SK-N-SH (cell line): Measurements from ENCODE around the gene ZNF607. TPM values are rescaled to one million over a fixed set of nuclear protein-coding genes. Genes with fewer than 3 reads are reported as not detected.

Experiments
- CTCF ChIA-PET: fragments of 300-600, 350-600 bp; formaldehyde crosslinking; extraction: SDS; loops from one replicate; lab custom pipeline; 2021; lab: Yijun Ruan, JAX
- POLR2A ChIA-PET: fragments of 350-600 bp; sonication (Branson Sonifier 250); formaldehyde crosslinking; extraction: SDS; loops from one replicate; lab custom pipeline; 2020; ENCODE audit warnings: antibody characterized with exemption, inconsistent platforms; lab: Yijun Ruan, JAX
- DNase-seq: peaks from one replicate; pipeline ENCODE4 v3.0.0; 2012
- H2AFZ ChIP-seq: fragments of 200-600 bp; sonication (generic); 2 replicates; pipeline ENCODE4 v1.8.1; 2016; ENCODE audit warnings: antibody characterized with exemption, mild to moderate bottlenecking, low read depth
- H3F3A ChIP-seq: fragments of 200-600 bp; sonication (generic); replicated peaks from 2 replicates; pipeline ENCODE3; 2016; ENCODE audit warnings: antibody characterized with exemption, mild to moderate bottlenecking; ENCODE audit not compliant: insufficient read depth
- H3K27ac ChIP-seq, 2 experiments: fragments of 200-500 bp in 1 of 2; fragments of 200-600 bp in 1 of 2; sonication (Bioruptor generic) in 1 of 2; sonication (generic), shearing (Covaris generic) in 1 of 2; 2 replicates each; pipeline versions ENCODE4 v1.5.1 to v1.6.1; 2014 to 2016; ENCODE audit warnings: low read depth in 2 of 2, inconsistent platforms in 1 of 2, low read length in 1 of 2, mild to moderate bottlenecking in 1 of 2, mixed read lengths in 1 of 2
- H3K27me3 ChIP-seq: fragments of 200-600 bp; sonication (generic), shearing (Covaris generic); 2 replicates; pipeline ENCODE4 v1.6.1; 2016; ENCODE audit warnings: mixed run types; ENCODE audit not compliant: insufficient read depth
- H3K36me3 ChIP-seq, 2 experiments: fragments of 200-500 bp in 1 of 2; fragments of 200-600 bp in 1 of 2; sonication (Bioruptor generic) in 1 of 2; sonication (generic) in 1 of 2; replicated peaks in 1 of 2; 2 replicates each; pipeline versions ENCODE3 to v1.5.1; 2014 to 2016; ENCODE audit warnings: low read length in 1 of 2, mild to moderate bottlenecking in 1 of 2; ENCODE audit not compliant: insufficient read depth in 2 of 2, control insufficient read depth in 1 of 2
- H3K4me1 ChIP-seq, 2 experiments: fragments of 200-500 bp in 1 of 2; fragments of 200-600 bp in 1 of 2; sonication (Bioruptor generic) in 1 of 2; sonication (generic), shearing (Covaris generic) in 1 of 2; 2 replicates each; pipeline versions ENCODE4 v1.5.1 to v1.6.1; 2014 to 2016; ENCODE audit warnings: low read depth in 1 of 2, low read length in 1 of 2, mixed run types in 1 of 2; ENCODE audit not compliant: insufficient read depth in 2 of 2, control insufficient read depth in 1 of 2
- H3K4me2 ChIP-seq: fragments of 200-600 bp; sonication (generic), shearing (Covaris generic); 2 replicates; pipeline ENCODE4 v1.6.1; 2017; ENCODE audit warnings: mixed run types
- H3K4me3 ChIP-seq, 2 experiments: fragments of 200-500 bp in 1 of 2; fragments of 200-600 bp in 1 of 2; sonication (Bioruptor generic) in 1 of 2; sonication (generic), shearing (Covaris generic) in 1 of 2; 2 replicates each; pipeline versions ENCODE4 v1.5.1 to v1.8.1; 2014 to 2016; ENCODE audit warnings: low read depth in 2 of 2, inconsistent platforms in 1 of 2, low read length in 1 of 2, mild to moderate bottlenecking in 1 of 2, mixed read lengths in 1 of 2, moderate library complexity in 1 of 2
- H3K79me2 ChIP-seq: fragments of 200-600 bp; sonication (generic); 2 replicates; pipeline ENCODE4 v1.8.1; 2017; ENCODE audit warnings: mild to moderate bottlenecking; ENCODE audit not compliant: insufficient read depth
- H3K9ac ChIP-seq: fragments of 200-600 bp; sonication (generic); 2 replicates; pipeline ENCODE4 v1.6.1; 2017; ENCODE audit warnings: mixed run types
- H3K9me2 ChIP-seq: fragments of 200-600 bp; sonication (generic); 2 replicates; pipeline ENCODE4 v1.6.1; 2017; ENCODE audit warnings: mixed run types
- H3K9me3 ChIP-seq: fragments of 200-600 bp; sonication (generic); 2 replicates; pipeline ENCODE4 v1.6.1; 2017; ENCODE audit warnings: mixed run types, mild to moderate bottlenecking, moderate library complexity
- H4K20me1 ChIP-seq: fragments of 200-600 bp; sonication (generic); 2 replicates; pipeline ENCODE4 v1.6.1; 2017; ENCODE audit warnings: mild to moderate bottlenecking, mixed run types; ENCODE audit not compliant: insufficient read depth
- CHD2 ChIP-seq: fragments of 150-350 bp; IDR thresholded peaks from 2 replicates; pipeline ENCODE4 v1.6.1; 2018; ENCODE audit warnings: low read length; ENCODE audit not compliant: partially characterized antibody
- ELF1 ChIP-seq: IDR thresholded peaks from 2 replicates; pipeline ENCODE4 v1.4.0; 2012
- EP300 ChIP-seq, 2 experiments: IDR thresholded peaks; 2 replicates each; pipeline versions ENCODE4 v1.4.0 to v1.6.1; 2012; ENCODE audit warnings: borderline replicate concordance in 1 of 2, low read depth in 1 of 2, low read length in 1 of 2
- FOXM1 ChIP-seq: IDR thresholded peaks from 2 replicates; pipeline ENCODE4 v1.4.0; 2012; ENCODE audit warnings: low read depth, mild to moderate bottlenecking
- GATA2 ChIP-seq: sonication (generic); formaldehyde crosslinking; IDR thresholded peaks from 2 replicates; pipeline ENCODE4 v1.5.0; 2020; ENCODE audit warnings: mild to moderate bottlenecking, missing genetic modification reagents
- IRF3 ChIP-seq: fragments of 150-350 bp; IDR thresholded peaks from 2 replicates; pipeline ENCODE4 v1.6.1; 2016; ENCODE audit warnings: mild to moderate bottlenecking, low read depth, low read length
- MXI1 ChIP-seq: IDR thresholded peaks from 2 replicates; pipeline ENCODE4 v1.6.1; 2012; ENCODE audit warnings: mild to moderate bottlenecking, low read depth, low read length, improper control_type of control experiment
- RCOR1 ChIP-seq: fragments of 150-350 bp; IDR thresholded peaks from 2 replicates; pipeline ENCODE4 v1.6.1; 2017; ENCODE audit warnings: antibody characterized with exemption, low read length
- RFX5 ChIP-seq: IDR thresholded peaks from 2 replicates; pipeline ENCODE4 v1.6.1; 2012; ENCODE audit warnings: mild to moderate bottlenecking, improper control_type of control experiment, low read length
- RXRA ChIP-seq: IDR thresholded peaks from 2 replicates; pipeline ENCODE4 v1.4.0; 2012; ENCODE audit warnings: low read depth, mild to moderate bottlenecking, borderline replicate concordance
- SIN3A ChIP-seq: IDR thresholded peaks from 2 replicates; pipeline ENCODE4 v1.6.1; 2012; ENCODE audit warnings: low read depth, mild to moderate bottlenecking, low read length, moderate library complexity, borderline replicate concordance
- TCF12 ChIP-seq: IDR thresholded peaks from 2 replicates; pipeline ENCODE4 v1.4.0; 2012
- TEAD4 ChIP-seq: IDR thresholded peaks from 2 replicates; pipeline ENCODE4 v1.4.0; 2012; ENCODE audit warnings: mild to moderate bottlenecking, borderline replicate concordance; ENCODE audit not compliant: insufficient read depth
- YY1 ChIP-seq: IDR thresholded peaks from 2 replicates; pipeline ENCODE4 v1.4.0; 2012; ENCODE audit warnings: low read depth, mild to moderate bottlenecking
- ZBTB33 ChIP-seq: IDR thresholded peaks from 2 replicates; pipeline ENCODE4 v1.4.0; 2012; ENCODE audit warnings: low read depth, borderline replicate concordance
- WGBS: methylation state at CpG from one replicate; pipeline ENCODE4 v1.1.6; 2017; ENCODE audit warnings: low lambda C conversion rate; 5-methylcytosine and 5-hydroxymethylcytosine counted together
- polyA plus RNA-seq, 3 experiments: library from polyadenylated mRNA; depleted of rRNA; stranded (reverse); fragments of >200 nt; gene quantifications; 2 replicates each; pipeline ENCODE4 v1.2.3, GENCODE V29; 2012
- TF ChIP-seq, protein P1 (sequence below): IDR thresholded peaks from 2 replicates; pipeline ENCODE4 v1.4.0; 2012; ENCODE audit warnings: low read depth
- TF ChIP-seq, protein P2 (sequence below): fragments of 200-600 bp; sonication (generic); IDR thresholded peaks from 2 replicates; pipeline ENCODE4 v1.6.1; 2017; ENCODE audit warnings: antibody characterized with exemption, mild to moderate bottlenecking, moderate library complexity
- TF ChIP-seq, protein P3 (sequence below): IDR thresholded peaks from 2 replicates; pipeline ENCODE4 v1.6.1; 2012; ENCODE audit warnings: mild to moderate bottlenecking, low read depth, low read length, moderate library complexity

ZNF607 gene
- polyA plus RNA-seq, 1 of the 3 experiments (the other 2 are of a cell fraction), result 2.0 TPM

GRCh38 chr19:37698216-37698615 lies 21.3 kb downstream of the ZNF607 start:
- ChIA-PET CTCF (no interaction called here), POLR2A (no interaction called here)
- Histone ChIP-seq H4K20me1 (no peaks in the 10 kb centered on the region), H3K4me1 (no peaks in the 10 kb centered on the region), H3K4me3 (no peak overlapping the region), H3K79me2 (no peaks in the 10 kb centered on the region), H3K4me2 (no peak overlapping the region), H3F3A (no peaks in the 10 kb centered on the region), H3K27ac (no peak overlapping the region), H3K27me3 (no peaks in the 10 kb centered on the region), H3K36me3 (peaks cover 29 to 43% of the 10 kb centered on the region in 2 experiments), H2AFZ (no peak overlapping the region), H3K9me2 (no peaks in the 10 kb centered on the region), H3K9ac (no peak overlapping the region), H3K9me3 (peaks cover 13% of the 10 kb centered on the region)
- no peak for DNase-seq
- TF ChIP-seq RFX5 (no peak), ELF1 (no peak), RXRA (no peak), EP300 (IDR thresholded peaks at IDR 0.05; ENCODE audit: borderline replicate concordance in 1 of 2, low read depth in 1 of 2, low read length in 1 of 2) (no peak), ZBTB33 (no peak), RCOR1 (no peak), CHD2 (no peak), IRF3 (no peak), GATA2 (CRISPR knock-in tag) (no peak), TCF12 (no peak), FOXM1 (no peak), SIN3A (no peak), YY1 (no peak), TEAD4 (no peak), MXI1 (no peak)
- TF ChIP-seq, protein P1, sequence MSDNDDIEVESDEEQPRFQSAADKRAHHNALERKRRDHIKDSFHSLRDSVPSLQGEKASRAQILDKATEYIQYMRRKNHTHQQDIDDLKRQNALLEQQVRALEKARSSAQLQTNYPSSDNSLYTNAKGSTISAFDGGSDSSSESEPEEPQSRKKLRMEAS, result no peak
- TF ChIP-seq, protein P2, sequence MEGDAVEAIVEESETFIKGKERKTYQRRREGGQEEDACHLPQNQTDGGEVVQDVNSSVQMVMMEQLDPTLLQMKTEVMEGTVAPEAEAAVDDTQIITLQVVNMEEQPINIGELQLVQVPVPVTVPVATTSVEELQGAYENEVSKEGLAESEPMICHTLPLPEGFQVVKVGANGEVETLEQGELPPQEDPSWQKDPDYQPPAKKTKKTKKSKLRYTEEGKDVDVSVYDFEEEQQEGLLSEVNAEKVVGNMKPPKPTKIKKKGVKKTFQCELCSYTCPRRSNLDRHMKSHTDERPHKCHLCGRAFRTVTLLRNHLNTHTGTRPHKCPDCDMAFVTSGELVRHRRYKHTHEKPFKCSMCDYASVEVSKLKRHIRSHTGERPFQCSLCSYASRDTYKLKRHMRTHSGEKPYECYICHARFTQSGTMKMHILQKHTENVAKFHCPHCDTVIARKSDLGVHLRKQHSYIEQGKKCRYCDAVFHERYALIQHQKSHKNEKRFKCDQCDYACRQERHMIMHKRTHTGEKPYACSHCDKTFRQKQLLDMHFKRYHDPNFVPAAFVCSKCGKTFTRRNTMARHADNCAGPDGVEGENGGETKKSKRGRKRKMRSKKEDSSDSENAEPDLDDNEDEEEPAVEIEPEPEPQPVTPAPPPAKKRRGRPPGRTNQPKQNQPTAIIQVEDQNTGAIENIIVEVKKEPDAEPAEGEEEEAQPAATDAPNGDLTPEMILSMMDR, result no peak
- TF ChIP-seq, protein P3, sequence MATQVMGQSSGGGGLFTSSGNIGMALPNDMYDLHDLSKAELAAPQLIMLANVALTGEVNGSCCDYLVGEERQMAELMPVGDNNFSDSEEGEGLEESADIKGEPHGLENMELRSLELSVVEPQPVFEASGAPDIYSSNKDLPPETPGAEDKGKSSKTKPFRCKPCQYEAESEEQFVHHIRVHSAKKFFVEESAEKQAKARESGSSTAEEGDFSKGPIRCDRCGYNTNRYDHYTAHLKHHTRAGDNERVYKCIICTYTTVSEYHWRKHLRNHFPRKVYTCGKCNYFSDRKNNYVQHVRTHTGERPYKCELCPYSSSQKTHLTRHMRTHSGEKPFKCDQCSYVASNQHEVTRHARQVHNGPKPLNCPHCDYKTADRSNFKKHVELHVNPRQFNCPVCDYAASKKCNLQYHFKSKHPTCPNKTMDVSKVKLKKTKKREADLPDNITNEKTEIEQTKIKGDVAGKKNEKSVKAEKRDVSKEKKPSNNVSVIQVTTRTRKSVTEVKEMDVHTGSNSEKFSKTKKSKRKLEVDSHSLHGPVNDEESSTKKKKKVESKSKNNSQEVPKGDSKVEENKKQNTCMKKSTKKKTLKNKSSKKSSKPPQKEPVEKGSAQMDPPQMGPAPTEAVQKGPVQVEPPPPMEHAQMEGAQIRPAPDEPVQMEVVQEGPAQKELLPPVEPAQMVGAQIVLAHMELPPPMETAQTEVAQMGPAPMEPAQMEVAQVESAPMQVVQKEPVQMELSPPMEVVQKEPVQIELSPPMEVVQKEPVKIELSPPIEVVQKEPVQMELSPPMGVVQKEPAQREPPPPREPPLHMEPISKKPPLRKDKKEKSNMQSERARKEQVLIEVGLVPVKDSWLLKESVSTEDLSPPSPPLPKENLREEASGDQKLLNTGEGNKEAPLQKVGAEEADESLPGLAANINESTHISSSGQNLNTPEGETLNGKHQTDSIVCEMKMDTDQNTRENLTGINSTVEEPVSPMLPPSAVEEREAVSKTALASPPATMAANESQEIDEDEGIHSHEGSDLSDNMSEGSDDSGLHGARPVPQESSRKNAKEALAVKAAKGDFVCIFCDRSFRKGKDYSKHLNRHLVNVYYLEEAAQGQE, result no peak
- WGBS, result 95% methylated on average over 6 of the region's 6 CpGs
